ENCODE data around the gene SORBS1. TPM values are rescaled to one million over a fixed set of nuclear protein-coding genes. Genes with fewer than 3 reads are reported as not detected.

The SORBS1 gene
- total RNA-seq, 1 donor from 2014 or later = 416 TPM

- Histone ChIP-seq H3K4me1 (peaks cover 25 to 51% of the 10 kb centered on the region in 2 donors), H3K27me3 (no peaks in the 10 kb centered on the region), H3K36me3 (peaks cover 69 to 75% of the 10 kb centered on the region in 2 donors), H3K27ac (peak overlapping the region; percentile 89 to 95), H3K9me3 (no peaks in the 10 kb centered on the region), H3K4me3 (no peak overlapping the region)
- DNase-seq (ENCODE audit: low spot score in 2 of 2) = no peak
- no peak for TF ChIP-seq CTCF (IDR thresholded peaks at IDR 0.05)
- intact Hi-C loops (cut with DNase I) = no loop called here
These were observed 156.3 kb downstream of the SORBS1 start for GRCh38 chr10:95404864-95405263.

- H3K9me3 ChIP-seq = no peaks in the 10 kb centered on the region
- peaks cover 73 to 76% of the 10 kb centered on the region in 2 donors for H3K36me3 ChIP-seq
- DNase-seq (ENCODE audit: low spot score in 2 of 2) = peak in 1 of 2 donors; percentile 60
- peak overlapping the region; percentile 89 to 95 for H3K27ac ChIP-seq
- intact Hi-C loops (cut with DNase I) = no loop called here
- no peak overlapping the region for H3K4me3 ChIP-seq
- peaks cover 21 to 46% of the 10 kb centered on the region in 2 donors for H3K4me1 ChIP-seq
- TF ChIP-seq CTCF (IDR thresholded peaks at IDR 0.05) = no peak
- H3K27me3 ChIP-seq = no peaks in the 10 kb centered on the region
These were observed 156.7 kb downstream of the SORBS1 start for GRCh38 chr10:95404462-95404858.

- peaks cover 79 to 82% of the 10 kb centered on the region in 2 donors for H3K36me3 ChIP-seq
- peaks cover 20 to 44% of the 10 kb centered on the region in 2 donors for H3K4me1 ChIP-seq
- no peaks in the 10 kb centered on the region for H3K9me3 ChIP-seq
- TF ChIP-seq CTCF (IDR thresholded peaks at IDR 0.05) = no peak
- no peaks in the 10 kb centered on the region for H3K27me3 ChIP-seq
- peak in 1 of 2 donors; percentile 59 for DNase-seq (ENCODE audit: low spot score in 2 of 2)
- no peak overlapping the region for H3K4me3 ChIP-seq
- H3K27ac ChIP-seq = peak overlapping the region; percentile 89 to 95
- intact Hi-C loops (cut with DNase I) = no loop called here
These were observed 157.3 kb downstream of the SORBS1 start for GRCh38 chr10:95403700-95404461.

GRCh38 chr10:95401704-95402469, 159.3 kb downstream of the SORBS1 start:
- Histone ChIP-seq H3K36me3 (peaks cover 91 to 98% of the 10 kb centered on the region in 2 donors), H3K27ac (peak overlapping the region; percentile 89 to 95), H3K4me3 (no peak overlapping the region), H3K4me1 (peaks cover 6 to 28% of the 10 kb centered on the region in 2 donors), H3K27me3 (no peaks in the 10 kb centered on the region), H3K9me3 (no peaks in the 10 kb centered on the region)
- no peak for DNase-seq (ENCODE audit: low spot score in 2 of 2)
- intact Hi-C loops (cut with DNase I) = no loop called here
- no peak for TF ChIP-seq CTCF (IDR thresholded peaks at IDR 0.05)

GRCh38 chr10:95400787-95401186, 160.4 kb downstream of the SORBS1 start:
- Histone ChIP-seq H3K4me1 (peaks cover 0 to 30% of the 10 kb centered on the region in 2 donors), H3K9me3 (no peaks in the 10 kb centered on the region), H3K27ac (peak overlapping the region; percentile 66 to 89), H3K4me3 (no peak overlapping the region), H3K36me3 (peaks cover 95 to 100% of the 10 kb centered on the region in 2 donors), H3K27me3 (no peaks in the 10 kb centered on the region)
- no peak for TF ChIP-seq CTCF (IDR thresholded peaks at IDR 0.05)
- no peak for DNase-seq (ENCODE audit: low spot score in 2 of 2)
- intact Hi-C loops (cut with DNase I) = no loop called here

Measured in ascending aorta (tissue), 2 donors.